Hepatocyte (in vitro differentiated cells): Measurements from ENCODE around the gene GAP43. TPM values are rescaled to one million over a fixed set of nuclear protein-coding genes. Genes with fewer than 3 reads are reported as not detected.
A peak's percentile ranks its signal among the peaks of the same experiment; 100 is the strongest.

Source experiments
- DNase-seq: peaks from one replicate; pipeline ENCODE4 v3.0.0-alpha.2; 2016; ENCODE audit warnings: low spot score
- H2AFZ ChIP-seq: fragments of 200-600 bp; sonication (generic); 2 replicates; pipeline ENCODE4 v1.6.0; 2016; ENCODE audit warnings: antibody characterized with exemption, mild to moderate bottlenecking
- H3K27ac ChIP-seq: fragments of 200-600 bp; sonication (generic); 2 replicates; pipeline ENCODE4 v1.5.1; 2016; ENCODE audit warnings: mild to moderate bottlenecking
- H3K27me3 ChIP-seq: fragments of 200-600 bp; sonication (generic); 2 replicates; pipeline ENCODE4 v1.6.1; 2016
- H3K36me3 ChIP-seq: fragments of 200-600 bp; sonication (generic); replicated peaks from 2 replicates; pipeline ENCODE4 v1.5.1; 2016; ENCODE audit warnings: low read depth; ENCODE audit not compliant: insufficient read depth
- H3K4me1 ChIP-seq: fragments of 200-600 bp; sonication (generic); 2 replicates; pipeline ENCODE4 v1.5.1; 2016; ENCODE audit warnings: mild to moderate bottlenecking, moderate library complexity; ENCODE audit not compliant: insufficient read depth
- H3K4me2 ChIP-seq: fragments of 200-600 bp; sonication (generic); 2 replicates; pipeline ENCODE4 v1.6.0; 2016
- H3K4me3 ChIP-seq: fragments of 200-600 bp; sonication (generic); 2 replicates; pipeline ENCODE4 v1.5.1; 2016; ENCODE audit warnings: mild to moderate bottlenecking
- H3K79me2 ChIP-seq: fragments of 200-600 bp; sonication (generic); 2 replicates; pipeline ENCODE4 v1.6.0; 2017; ENCODE audit warnings: mild to moderate bottlenecking
- H3K9me2 ChIP-seq: fragments of 200-600 bp; sonication (generic); replicated peaks from 2 replicates; pipeline ENCODE4 v1.6.0; 2017; ENCODE audit warnings: mild to moderate bottlenecking; ENCODE audit not compliant: insufficient read depth
- H3K9me3 ChIP-seq: fragments of 200-600 bp; sonication (generic); 2 replicates; pipeline ENCODE4 v1.5.1; 2016; ENCODE audit warnings: low read depth, mild to moderate bottlenecking
- H4K20me1 ChIP-seq: fragments of 200-600 bp; sonication (generic); 2 replicates; pipeline ENCODE4 v1.6.0; 2016; ENCODE audit warnings: mild to moderate bottlenecking; ENCODE audit not compliant: insufficient read depth, poor library complexity, severe bottlenecking
- CTCF ChIP-seq: fragments of 200-600 bp; sonication (generic); IDR thresholded peaks from 2 replicates; pipeline ENCODE4 v1.5.1; 2016; ENCODE audit warnings: antibody characterized with exemption, mild to moderate bottlenecking; ENCODE audit not compliant: poor library complexity
- EZH2 ChIP-seq: fragments of 200-600 bp; sonication (generic); IDR thresholded peaks from 2 replicates; pipeline ENCODE4 v1.6.1; 2016; ENCODE audit warnings: antibody characterized with exemption, mild to moderate bottlenecking, borderline replicate concordance
- EZH2phosphoT487 ChIP-seq: fragments of 200-600 bp; sonication (generic); IDR thresholded peaks from one replicate; pipeline ENCODE4 v1.6.1; 2018; ENCODE audit warnings: antibody characterized with exemption, mild to moderate bottlenecking, low read depth, moderate library complexity; ENCODE audit not compliant: unreplicated experiment, severe bottlenecking
- WGBS: methylation state at CpG from one replicate; pipeline ENCODE4 v1.1.6; 2016; ENCODE audit warnings: low lambda C conversion rate; ENCODE audit errors: missing lambda C conversion rate; 5-methylcytosine and 5-hydroxymethylcytosine counted together
- polyA plus RNA-seq: library from polyadenylated mRNA; unstranded; fragments of >200 nt; fragmentation: Nextera tagmentation; extraction: Ambion mirVana; gene quantifications from 2 replicates; pipeline ENCODE4 v1.2.1, GENCODE V29; 2016
- total RNA-seq: library from RNA; depleted of rRNA; stranded (reverse); fragments of >200 nt; gene quantifications from 2 replicates; pipeline ENCODE4 v1.2.3, GENCODE V29; 2014

Gene GAP43
- total and polyA plus RNA-seq, 2 experiments from 2014 or later, result 0.60 to 0.81 TPM

GRCh38 chr3:115658337-115659181, 35.2 kb downstream of the GAP43 start:
- Histone ChIP-seq H3K27me3 (no peaks in the 10 kb centered on the region), H2AFZ (peak overlapping the region; percentile 85), H3K9me2 (no peaks in the 10 kb centered on the region), H3K79me2 (no peaks in the 10 kb centered on the region), H3K4me2 (peak overlapping the region; percentile 75), H3K36me3 (no peaks in the 10 kb centered on the region), H4K20me1 (no peaks in the 10 kb centered on the region), H3K9me3 (no peaks in the 10 kb centered on the region), H3K4me1 (peaks cover 17% of the 10 kb centered on the region), H3K27ac (peak overlapping the region; percentile 94), H3K4me3 (peak overlapping the region; percentile 37)
- peak; percentile 88 for DNase-seq
- 3% methylated on average over 58 of the region's 58 CpGs for WGBS
- no peak for TF ChIP-seq EZH2
- TF ChIP-seq EZH2phosphoT487, result no peak
- TF ChIP-seq CTCF, result no peak

DNA sequence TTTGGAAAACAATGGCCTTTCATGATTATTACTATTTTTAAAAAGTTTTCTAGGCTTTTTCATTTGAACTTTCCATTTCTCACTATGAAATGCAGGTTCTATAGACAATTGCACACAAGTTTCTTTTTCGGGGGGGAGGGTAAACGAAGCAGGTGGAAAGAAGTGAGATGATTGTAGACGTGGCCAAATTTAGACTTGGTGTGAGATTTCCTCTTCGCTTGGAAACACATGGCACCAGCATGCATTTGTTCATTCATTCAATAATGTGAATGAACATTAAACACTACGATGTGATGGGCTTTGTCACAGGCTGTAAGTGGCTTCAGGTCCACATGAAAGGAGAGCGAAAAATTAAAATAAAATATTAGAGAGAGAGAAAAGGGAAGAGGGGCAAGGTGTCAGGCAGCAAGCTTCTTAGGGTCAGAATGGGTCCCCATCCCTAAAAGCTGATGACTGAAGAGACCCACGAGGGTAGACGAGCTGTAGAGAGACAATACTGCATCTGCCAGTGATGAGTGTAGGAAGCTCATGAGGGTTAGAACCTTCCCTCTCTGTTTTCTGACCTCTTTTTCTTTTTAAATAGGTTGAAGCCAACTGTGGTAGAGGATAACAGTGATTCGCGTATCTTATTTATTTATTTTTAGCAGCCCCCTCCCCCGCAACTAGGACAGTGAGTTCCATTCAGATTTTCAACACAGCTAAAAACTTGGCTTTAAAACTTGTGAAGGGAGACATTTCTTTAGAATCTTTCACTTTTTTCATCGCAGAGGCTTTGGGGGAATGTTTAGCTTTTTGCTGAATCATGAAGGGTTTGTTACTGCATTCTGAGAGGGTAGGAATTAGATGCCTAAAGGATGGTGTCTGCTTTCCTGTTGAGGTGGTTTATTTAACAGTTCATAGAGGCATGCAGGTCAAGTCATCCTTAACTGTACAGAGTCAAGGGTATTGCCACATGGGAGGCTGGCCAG, 36.2 kb downstream of the GAP43 start:
- Histone ChIP-seq H3K4me1 (peaks cover 17% of the 10 kb centered on the region), H3K27ac (peak overlapping the region; percentile 94), H3K27me3 (no peaks in the 10 kb centered on the region), H3K9me3 (no peaks in the 10 kb centered on the region), H3K36me3 (no peaks in the 10 kb centered on the region), H4K20me1 (no peaks in the 10 kb centered on the region), H2AFZ (peak overlapping the region; percentile 85), H3K9me2 (no peaks in the 10 kb centered on the region), H3K4me3 (peak overlapping the region; percentile 37), H3K4me2 (peak overlapping the region; percentile 75), H3K79me2 (no peaks in the 10 kb centered on the region)
- 76% methylated on average over 12 of the region's 12 CpGs for WGBS
- DNase-seq, result no peak
- TF ChIP-seq EZH2 (no peak), CTCF (no peak), EZH2phosphoT487 (no peak)

DNA sequence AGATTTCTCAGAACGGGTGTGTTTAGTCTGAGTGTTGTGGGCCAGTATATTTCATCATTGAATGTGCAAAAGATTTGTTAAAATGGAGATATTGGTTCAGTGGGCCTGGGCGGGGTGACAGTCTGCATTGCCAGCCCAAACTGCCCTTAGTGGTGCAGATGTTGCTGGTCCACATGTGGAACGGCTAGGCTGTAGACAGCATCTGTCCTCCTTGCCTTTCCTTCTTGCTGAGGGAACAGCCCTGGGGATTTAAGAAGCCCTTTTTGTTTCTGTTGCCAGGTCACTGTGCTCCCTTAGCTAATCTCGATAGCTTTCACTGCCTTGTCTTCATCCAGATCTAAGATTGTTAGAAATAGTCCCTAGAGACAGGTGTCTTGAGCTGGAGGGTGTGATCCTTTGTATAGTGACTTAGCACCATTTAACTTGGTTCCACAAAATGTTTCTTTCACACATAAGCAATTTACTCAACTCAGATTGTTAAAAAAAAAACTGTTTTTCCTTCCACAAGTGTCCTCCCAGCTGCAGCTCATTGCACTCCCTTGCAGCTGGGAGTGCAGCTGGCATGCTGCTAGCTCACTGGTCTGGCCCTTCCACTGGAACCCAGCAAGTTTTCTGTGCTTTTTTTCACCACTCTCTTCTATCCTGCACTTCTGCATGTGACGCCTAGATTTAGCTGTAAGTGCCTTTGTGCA, 37.5 kb downstream of the GAP43 start:
- no peak for TF ChIP-seq EZH2phosphoT487
- no peak for TF ChIP-seq CTCF
- no peak for TF ChIP-seq EZH2
- Histone ChIP-seq H3K4me1 (peaks cover 17% of the 10 kb centered on the region), H3K27ac (no peak overlapping the region), H4K20me1 (no peaks in the 10 kb centered on the region), H3K9me2 (no peaks in the 10 kb centered on the region), H3K36me3 (no peaks in the 10 kb centered on the region), H3K4me3 (no peak overlapping the region), H3K27me3 (no peaks in the 10 kb centered on the region), H2AFZ (no peak overlapping the region), H3K79me2 (no peaks in the 10 kb centered on the region), H3K4me2 (no peak overlapping the region), H3K9me3 (no peaks in the 10 kb centered on the region)
- 79% methylated on average over 5 of the region's 5 CpGs for WGBS
- no peak for DNase-seq
